ENCODE results near the gene NTM. TPM values are rescaled to one million over a fixed set of nuclear protein-coding genes. Genes with fewer than 3 reads are reported as not detected.
"Not testable (repeated sequence)": the region's sequence is repeated elsewhere in the genome, so short reads cannot be mapped to it uniquely, and the experiment has no call there.

NTM gene
- total RNA-seq, 3 donors from 2014 or later = 0.66 to 9.0 (median 1.0) TPM

- Histone ChIP-seq H3K4me3 (no peak overlapping the region), H3K27ac (no peak overlapping the region), H3K36me3 (no peaks in the 10 kb centered on the region), H3K9me3 (peaks cover 0 to 4% of the 10 kb centered on the region in 2 donors), H3K4me1 (no peaks in the 10 kb centered on the region), H3K27me3 (no peaks in the 10 kb centered on the region)
- TF ChIP-seq POLR2A (IDR thresholded peaks at IDR 0.05) (no peak), POLR2AphosphoS5 (IDR thresholded peaks at IDR 0.05) (no peak), CTCF (IDR thresholded peaks at IDR 0.05) (no peak)
- intact Hi-C loops (cut with DNase I; ENCODE audit: low total_unique reads) = no loop called here
- no peak for DNase-seq (ENCODE audit: low spot score in 2 of 2)
These were observed 995.2 kb downstream of the NTM start for GRCh38 chr11:132365650-132366049.

GRCh38 chr11:132367293-132367692, 996.9 kb downstream of the NTM start:
- Histone ChIP-seq H3K4me3 (no peak overlapping the region), H3K4me1 (no peaks in the 10 kb centered on the region), H3K27me3 (no peaks in the 10 kb centered on the region), H3K27ac (no peak overlapping the region), H3K36me3 (no peaks in the 10 kb centered on the region), H3K9me3 (peaks cover 0 to 4% of the 10 kb centered on the region in 2 donors)
- TF ChIP-seq POLR2AphosphoS5 (IDR thresholded peaks at IDR 0.05) (no peak), POLR2A (IDR thresholded peaks at IDR 0.05) (no peak)
- intact Hi-C loops (cut with DNase I; ENCODE audit: low total_unique reads) = no loop called here
- no peak for DNase-seq (ENCODE audit: low spot score in 2 of 2)

DNA sequence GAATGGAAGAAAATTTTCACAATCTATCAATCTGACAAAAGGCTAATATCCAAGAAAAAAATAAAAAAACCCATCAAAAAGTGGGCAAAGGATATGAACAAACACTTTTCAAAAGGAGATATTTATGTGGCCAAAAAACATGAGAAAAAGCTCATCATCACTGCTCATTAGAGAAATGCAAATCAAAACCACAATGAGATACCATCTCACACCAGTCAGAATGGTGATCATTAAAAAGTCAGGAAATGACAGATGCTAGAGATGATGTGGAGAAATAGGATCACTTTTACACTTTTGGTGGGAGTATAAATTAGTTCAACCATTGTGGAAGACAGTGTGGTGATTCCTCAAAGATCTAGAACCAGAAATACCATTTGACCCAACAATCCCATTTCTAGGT, 999.7 kb downstream of the NTM start:
- not testable (repeated sequence) for H3K4me1 ChIP-seq; H3K4me3 ChIP-seq; DNase-seq (ENCODE audit: low spot score in 2 of 2); H3K27ac ChIP-seq; H3K36me3 ChIP-seq; H3K9me3 ChIP-seq; H3K27me3 ChIP-seq
- intact Hi-C loops (cut with DNase I; ENCODE audit: low total_unique reads) = loop anchor here (5.0 kb wide), 1 partner anchor 457 kb away; no protein-coding TSS in a partner anchor

GRCh38 chr11:132373405-132374143, 1003.2 kb downstream of the NTM start:
- H3K4me1 ChIP-seq = no peaks in the 10 kb centered on the region
- DNase-seq (ENCODE audit: low spot score in 2 of 2) = no peak
- intact Hi-C loops (cut with DNase I; ENCODE audit: low total_unique reads) = loop anchor here (5.0 kb wide), 1 partner anchor 454 kb away; no protein-coding TSS in a partner anchor
- TF ChIP-seq CTCF (IDR thresholded peaks at IDR 0.05) (no peak), POLR2AphosphoS5 (IDR thresholded peaks at IDR 0.05) (no peak), POLR2A (IDR thresholded peaks at IDR 0.05) (no peak)
- H3K27ac ChIP-seq = no peak overlapping the region
- H3K4me3 ChIP-seq = no peak overlapping the region
- H3K27me3 ChIP-seq = no peaks in the 10 kb centered on the region
- no peaks in the 10 kb centered on the region for H3K36me3 ChIP-seq
- no peaks in the 10 kb centered on the region for H3K9me3 ChIP-seq

- Histone ChIP-seq H3K27ac (no peak overlapping the region), H3K4me1 (no peaks in the 10 kb centered on the region), H3K36me3 (no peaks in the 10 kb centered on the region), H3K4me3 (no peak overlapping the region), H3K27me3 (no peaks in the 10 kb centered on the region), H3K9me3 (peaks cover 5 to 9% of the 10 kb centered on the region in 2 donors)
- DNase-seq (ENCODE audit: low spot score in 2 of 2) = no peak
- TF ChIP-seq CTCF (IDR thresholded peaks at IDR 0.05) (no peak), POLR2A (IDR thresholded peaks at IDR 0.05) (no peak), POLR2AphosphoS5 (IDR thresholded peaks at IDR 0.05) (no peak)
- intact Hi-C loops (cut with DNase I; ENCODE audit: low total_unique reads) = no loop called here
These were observed 1009.1 kb downstream of the NTM start for GRCh38 chr11:132379540-132379939.

All from breast epithelium (tissue), 4 donors.